ENCODE data around the gene LCE1F. TPM values are rescaled to one million over a fixed set of nuclear protein-coding genes. Genes with fewer than 3 reads are reported as not detected.

The LCE1F gene
- total RNA-seq, 5 donors from 2014 or later (not counting 1 experiment from before 2014, with no cell fraction given), result not detected

DNA sequence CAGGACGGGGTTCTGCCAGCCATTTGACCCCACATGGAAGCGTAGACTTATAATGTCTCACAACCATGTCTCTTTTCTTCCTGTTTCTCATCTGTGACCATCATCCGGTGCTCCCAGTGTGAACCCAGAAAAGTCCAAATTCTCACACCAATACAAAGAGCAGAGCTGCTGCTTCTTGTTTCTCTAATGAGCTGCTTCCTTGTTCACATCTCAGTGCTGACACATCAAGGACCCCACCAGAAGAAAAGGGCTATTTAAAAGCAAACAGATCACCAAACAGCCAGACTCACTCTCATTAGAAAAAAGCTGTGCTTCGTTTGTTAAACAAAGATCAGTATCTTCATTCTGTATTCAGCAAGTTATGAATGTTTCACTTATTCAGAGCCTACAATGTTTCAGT is 20.7 kb downstream of the LCE1F start:
- ChIA-PET CTCF (no interaction called here), POLR2A (no interaction called here)
- Histone ChIP-seq H3K27ac (ENCODE audit: low read length) (no peak overlapping the region), H3K4me3 (ENCODE audit: control insufficient read depth in 1 of 2, extremely low read depth in 1 of 2, low read length in 1 of 2) (no peak overlapping the region), H3K36me3 (ENCODE audit: control insufficient read depth in 2 of 2, extremely low read depth in 1 of 2, insufficient read depth in 1 of 2, low read length in 1 of 2) (no peaks in the 10 kb centered on the region), H3K9me3 (no peaks in the 10 kb centered on the region), H3K4me1 (ENCODE audit: control insufficient read depth in 1 of 2, extremely low read depth in 1 of 2, insufficient read depth in 2 of 2, low read length in 2 of 2) (no peaks in the 10 kb centered on the region), H3K27me3 (replicated peaks in 1 of 2; ENCODE audit: control insufficient read depth in 2 of 2, extremely low read depth in 1 of 2, insufficient read depth in 2 of 2, low read length in 1 of 2) (peaks cover 0 to 16% of the 10 kb centered on the region in 2 experiments)
- H3K27me3 Mint-ChIP-seq, result peaks cover 7 to 11% of the 10 kb centered on the region in 2 donors
- no peaks in the 10 kb centered on the region for H3K9me3 Mint-ChIP-seq
- no peak overlapping the region for H3K4me3 Mint-ChIP-seq
- H3K27ac Mint-ChIP-seq, result no peak overlapping the region
- WGBS (ENCODE audit: insufficient coverage), result 67% methylated on average over 4 of the region's 4 CpGs
- ATAC-seq (replicated peaks in 1 of 4), result no peak
- DNase-seq, result no peak
- H3K4me1 Mint-ChIP-seq, result no peaks in the 10 kb centered on the region
- H3K36me3 Mint-ChIP-seq, result no peaks in the 10 kb centered on the region

GRCh38 chr1:152796421-152796820 is 21.5 kb downstream of the LCE1F start, which contains the start of gene LCE1D:
Gene LCE1D (plus strand): TSS chr1:152796721. CDS start chr1:152797795, 1,074 bp downstream.
- Mint-ChIP-seq H3K4me1 (no peaks in the 10 kb centered on the region), H3K27ac (no peak within 1 kb of the TSS), H3K4me3 (no peak within 1 kb of the TSS), H3K36me3 (no peaks in the 10 kb centered on the region), H3K27me3 (peaks cover 11 to 14% of the 10 kb centered on the region in 2 donors), H3K9me3 (no peaks in the 10 kb centered on the region)
- POLR2A ChIA-PET, result no interaction called here
- Histone ChIP-seq H3K4me3 (ENCODE audit: control insufficient read depth in 1 of 2, extremely low read depth in 1 of 2, low read length in 1 of 2) (no peak within 1 kb of the TSS), H3K9me3 (no peaks in the 10 kb centered on the region), H3K4me1 (ENCODE audit: control insufficient read depth in 1 of 2, extremely low read depth in 1 of 2, insufficient read depth in 2 of 2, low read length in 2 of 2) (no peaks in the 10 kb centered on the region), H3K27me3 (replicated peaks in 1 of 2; ENCODE audit: control insufficient read depth in 2 of 2, extremely low read depth in 1 of 2, insufficient read depth in 2 of 2, low read length in 1 of 2) (peaks cover 0 to 16% of the 10 kb centered on the region in 2 experiments), H3K27ac (ENCODE audit: low read length) (no peak within 1 kb of the TSS), H3K36me3 (ENCODE audit: control insufficient read depth in 2 of 2, extremely low read depth in 1 of 2, insufficient read depth in 1 of 2, low read length in 1 of 2) (no peaks in the 10 kb centered on the region)
- DNase-seq, result no peak
- ATAC-seq (replicated peaks in 1 of 4), result no peak
- CTCF ChIA-PET, result interaction anchor here in 1 of 2 donors (0.5 kb wide), 1 partner anchor 9 kb away, joined by 3 read pairs; no protein-coding TSS in a partner anchor
- 44% methylated on average over 1 of the region's 3 CpGs for WGBS (ENCODE audit: insufficient coverage)

GRCh38 chr1:152801333-152801732 is 26.4 kb downstream of the LCE1F start:
- Histone ChIP-seq H3K27me3 (replicated peaks in 1 of 2; ENCODE audit: control insufficient read depth in 2 of 2, extremely low read depth in 1 of 2, insufficient read depth in 2 of 2, low read length in 1 of 2) (peaks cover 0 to 14% of the 10 kb centered on the region in 2 experiments), H3K9me3 (no peaks in the 10 kb centered on the region), H3K36me3 (ENCODE audit: control insufficient read depth in 2 of 2, extremely low read depth in 1 of 2, insufficient read depth in 1 of 2, low read length in 1 of 2) (no peaks in the 10 kb centered on the region), H3K4me3 (ENCODE audit: control insufficient read depth in 1 of 2, extremely low read depth in 1 of 2, low read length in 1 of 2) (no peak overlapping the region), H3K27ac (ENCODE audit: low read length) (no peak overlapping the region), H3K4me1 (ENCODE audit: control insufficient read depth in 1 of 2, extremely low read depth in 1 of 2, insufficient read depth in 2 of 2, low read length in 2 of 2) (no peaks in the 10 kb centered on the region)
- ATAC-seq (replicated peaks in 1 of 4) (no peak), DNase-seq (no peak)
- Mint-ChIP-seq H3K4me1 (no peaks in the 10 kb centered on the region), H3K27me3 (peaks cover 30 to 37% of the 10 kb centered on the region in 2 donors), H3K9me3 (no peaks in the 10 kb centered on the region), H3K27ac (no peak overlapping the region), H3K36me3 (no peaks in the 10 kb centered on the region), H3K4me3 (no peak overlapping the region)
- WGBS (ENCODE audit: insufficient coverage), result 63% methylated on average over 1 of the region's 1 CpG
- ChIA-PET CTCF (no interaction called here), POLR2A (no interaction called here)

- no peak for ATAC-seq (replicated peaks in 1 of 4)
- H3K27me3 ChIP-seq (replicated peaks in 1 of 2; ENCODE audit: control insufficient read depth in 2 of 2, extremely low read depth in 1 of 2, insufficient read depth in 2 of 2, low read length in 1 of 2), result peaks cover 2 to 8% of the 10 kb centered on the region in 2 experiments
- no peaks in the 10 kb centered on the region for H3K36me3 Mint-ChIP-seq
- H3K27me3 Mint-ChIP-seq, result peaks cover 25 to 28% of the 10 kb centered on the region in 2 donors
- H3K27ac Mint-ChIP-seq, result no peak within 1 kb of the TSS
- DNase-seq, result no peak
- H3K9me3 Mint-ChIP-seq, result peaks cover 0 to 8% (median 0%) of the 10 kb centered on the region in 3 donors
- H3K36me3 ChIP-seq (ENCODE audit: control insufficient read depth in 2 of 2, extremely low read depth in 1 of 2, insufficient read depth in 1 of 2, low read length in 1 of 2), result no peaks in the 10 kb centered on the region
- H3K9me3 ChIP-seq, result no peaks in the 10 kb centered on the region
- no peak within 1 kb of the TSS for H3K4me3 Mint-ChIP-seq
- H3K4me3 ChIP-seq (ENCODE audit: control insufficient read depth in 1 of 2, extremely low read depth in 1 of 2, low read length in 1 of 2), result no peak within 1 kb of the TSS
- ChIA-PET CTCF (no interaction called here), POLR2A (no interaction called here)
- H3K27ac ChIP-seq (ENCODE audit: low read length), result no peak within 1 kb of the TSS
- no CpG with 5 or more reads among the region's 3 CpGs for WGBS (ENCODE audit: insufficient coverage)
- no peaks in the 10 kb centered on the region for H3K4me1 ChIP-seq (ENCODE audit: control insufficient read depth in 1 of 2, extremely low read depth in 1 of 2, insufficient read depth in 2 of 2, low read length in 2 of 2)
- H3K4me1 Mint-ChIP-seq, result no peaks in the 10 kb centered on the region
These were observed 31.6 kb downstream of the LCE1F start, which contains the start of gene LCE1C for GRCh38 chr1:152806576-152806975. Gene LCE1C (minus strand): TSS chr1:152806651. CDS start chr1:152805478, 1,173 bp downstream.

DNA sequence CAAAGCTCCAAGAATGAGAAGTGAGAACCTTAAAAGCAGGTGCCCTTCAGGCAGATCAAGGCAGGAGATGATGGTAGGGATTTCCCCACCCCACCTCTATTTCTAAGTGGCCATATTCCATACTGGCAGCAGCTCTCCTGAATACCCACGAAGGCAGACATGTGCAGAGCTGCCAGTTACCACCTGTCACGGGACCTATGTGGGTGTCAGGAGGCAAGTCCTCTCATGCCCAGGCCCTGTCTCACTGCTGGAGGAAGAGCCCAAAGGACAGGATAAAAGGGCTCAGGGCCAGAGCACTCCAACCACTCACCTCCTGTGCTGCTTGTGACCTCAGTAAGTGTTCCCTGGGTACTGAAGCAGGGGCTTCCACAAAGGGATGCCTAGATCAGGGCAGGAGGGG is 36.1 kb downstream of the LCE1F start:
- H3K4me1 Mint-ChIP-seq, result no peaks in the 10 kb centered on the region
- POLR2A ChIA-PET, result no interaction called here

GRCh38 chr1:152811671-152812070 is 36.7 kb downstream of the LCE1F start, which contains the start of gene LCE1B:
Gene LCE1B (plus strand): TSS chr1:152811971. CDS start chr1:152812447, 476 bp downstream.
- no CpG with 5 or more reads among the region's 2 CpGs for WGBS (ENCODE audit: insufficient coverage)
- H3K4me1 Mint-ChIP-seq, result no peaks in the 10 kb centered on the region
- Histone ChIP-seq H3K27me3 (replicated peaks in 1 of 2; ENCODE audit: control insufficient read depth in 2 of 2, extremely low read depth in 1 of 2, insufficient read depth in 2 of 2, low read length in 1 of 2) (peaks cover 2 to 4% of the 10 kb centered on the region in 2 experiments), H3K4me3 (ENCODE audit: control insufficient read depth in 1 of 2, extremely low read depth in 1 of 2, low read length in 1 of 2) (no peak within 1 kb of the TSS), H3K27ac (ENCODE audit: low read length) (no peak within 1 kb of the TSS), H3K9me3 (no peaks in the 10 kb centered on the region), H3K36me3 (ENCODE audit: control insufficient read depth in 2 of 2, extremely low read depth in 1 of 2, insufficient read depth in 1 of 2, low read length in 1 of 2) (no peaks in the 10 kb centered on the region), H3K4me1 (ENCODE audit: control insufficient read depth in 1 of 2, extremely low read depth in 1 of 2, insufficient read depth in 2 of 2, low read length in 2 of 2) (no peaks in the 10 kb centered on the region)
- ChIA-PET CTCF (no interaction called here), POLR2A (no interaction called here)
- H3K27me3 Mint-ChIP-seq, result peaks cover 11 to 21% of the 10 kb centered on the region in 2 donors
- peaks cover 0 to 8% (median 0%) of the 10 kb centered on the region in 3 donors for H3K9me3 Mint-ChIP-seq
- DNase-seq (no peak), ATAC-seq (replicated peaks in 1 of 4) (no peak)
- H3K4me3 Mint-ChIP-seq, result no peak within 1 kb of the TSS
- no peaks in the 10 kb centered on the region for H3K36me3 Mint-ChIP-seq
- H3K27ac Mint-ChIP-seq, result no peak within 1 kb of the TSS

More for the DNA sequence above, 36.1 kb downstream of the LCE1F start:
- Histone ChIP-seq H3K27ac (ENCODE audit: low read length) (no peak overlapping the region), H3K27me3 (replicated peaks in 1 of 2; ENCODE audit: control insufficient read depth in 2 of 2, extremely low read depth in 1 of 2, insufficient read depth in 2 of 2, low read length in 1 of 2) (peaks cover 2 to 7% of the 10 kb centered on the region in 2 experiments), H3K9me3 (no peaks in the 10 kb centered on the region), H3K36me3 (ENCODE audit: control insufficient read depth in 2 of 2, extremely low read depth in 1 of 2, insufficient read depth in 1 of 2, low read length in 1 of 2) (no peaks in the 10 kb centered on the region), H3K4me3 (ENCODE audit: control insufficient read depth in 1 of 2, extremely low read depth in 1 of 2, low read length in 1 of 2) (no peak overlapping the region), H3K4me1 (ENCODE audit: control insufficient read depth in 1 of 2, extremely low read depth in 1 of 2, insufficient read depth in 2 of 2, low read length in 2 of 2) (no peaks in the 10 kb centered on the region)
- DNase-seq (no peak), ATAC-seq (replicated peaks in 1 of 4) (peak in 1 of 4 experiments; percentile 15)
- H3K27me3 Mint-ChIP-seq, result peaks cover 11 to 18% of the 10 kb centered on the region in 2 donors
- no peaks in the 10 kb centered on the region for H3K36me3 Mint-ChIP-seq
- 81% methylated on average over 2 of the region's 2 CpGs for WGBS (ENCODE audit: insufficient coverage)
- H3K4me3 Mint-ChIP-seq, result no peak overlapping the region
- CTCF ChIA-PET, result no interaction called here
- H3K27ac Mint-ChIP-seq, result no peak overlapping the region
- H3K9me3 Mint-ChIP-seq, result peaks cover 0 to 8% (median 0%) of the 10 kb centered on the region in 3 donors

Measured in T-cell (primary cell).